Suprapubic skin (tissue), 4 donors: ENCODE measurements around the gene CMBL. TPM values are rescaled to one million over a fixed set of nuclear protein-coding genes. Genes with fewer than 3 reads are reported as not detected.

Experiments used
- DNase-seq, 2 donors: peaks; one replicate each; pipeline ENCODE4 v3.0.0-alpha.2; 2019; ENCODE audit warnings: low spot score in 2 of 2
- H3K27ac ChIP-seq: fragments of 200-600 bp; sonication (generic); one replicate; pipeline ENCODE4 v1.5.1; 2019
- H3K27me3 ChIP-seq: fragments of 200-600 bp; sonication (generic); one replicate; pipeline ENCODE4 v1.5.1; 2019
- H3K36me3 ChIP-seq: fragments of 200-600 bp; sonication (generic); one replicate; pipeline ENCODE4 v1.5.1; 2019
- H3K4me1 ChIP-seq: fragments of 200-600 bp; sonication (generic); one replicate; pipeline ENCODE4 v1.5.1; 2019
- H3K4me3 ChIP-seq: fragments of 200-600 bp; sonication (generic); one replicate; pipeline ENCODE4 v1.5.1; 2019; ENCODE audit warnings: mild to moderate bottlenecking
- H3K9me3 ChIP-seq: fragments of 200-600 bp; sonication (generic); one replicate; pipeline ENCODE4 v1.5.1; 2019
- CTCF ChIP-seq, 2 donors: fragments of 200-600 bp in 1 of 2; fragments of 450-650 bp in 1 of 2; sonication (generic) in 1 of 2; IDR thresholded peaks; one replicate each; pipeline ENCODE4 v1.5.1; 2016 to 2019; ENCODE audit warnings: antibody characterized with exemption in 2 of 2, mild to moderate bottlenecking in 1 of 2, moderate library complexity in 1 of 2
- EP300 ChIP-seq: sonication (generic); formaldehyde crosslinking; IDR thresholded peaks from one replicate; pipeline ENCODE4 v1.6.1; 2017; ENCODE audit warnings: antibody characterized with exemption
- POLR2A ChIP-seq, 2 donors: fragments of 450-650 bp; IDR thresholded peaks; one replicate each; pipeline ENCODE4 v1.6.1; 2017; ENCODE audit warnings: antibody characterized with exemption in 2 of 2, mild to moderate bottlenecking in 2 of 2, moderate library complexity in 2 of 2
- POLR2AphosphoS5 ChIP-seq, 3 donors: sonication (generic); formaldehyde crosslinking; IDR thresholded peaks; one replicate each; pipeline ENCODE4 v1.6.1; 2017; ENCODE audit warnings: antibody characterized with exemption in 3 of 3
- WGBS: methylation state at CpG from one replicate; pipeline ENCODE4 v1.1.5; 2018; 5-methylcytosine and 5-hydroxymethylcytosine counted together
- total RNA-seq, 4 donors: library from RNA; depleted of rRNA; stranded (reverse); fragments of >200 nt; gene quantifications; one replicate each; pipeline ENCODE4 v1.1.0, GENCODE V29; 2016

The CMBL gene
- total RNA-seq, 4 donors from 2014 or later, result 0.93 to 4.8 (median 2.7) TPM

DNA sequence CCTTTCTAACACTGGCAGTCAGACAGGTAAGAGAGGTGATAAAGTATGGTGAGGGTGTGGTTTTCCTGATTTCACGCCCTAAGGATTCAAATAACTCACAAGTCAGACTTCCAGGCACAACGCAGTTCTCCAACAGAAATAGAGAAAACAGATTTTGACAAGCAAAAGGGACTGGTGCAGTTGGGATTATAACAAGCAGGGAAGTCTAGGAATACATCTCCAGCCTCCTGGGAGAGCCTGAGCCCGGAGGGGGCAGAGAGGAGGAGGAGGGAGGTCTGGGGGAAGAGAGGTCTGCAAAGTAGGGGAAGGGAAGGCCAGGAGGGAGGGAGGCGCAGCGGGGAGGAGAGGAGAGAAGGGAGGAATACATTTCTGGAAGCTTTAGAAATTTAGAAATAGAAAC is 1.6 kb downstream of the CMBL start:
- H3K27ac ChIP-seq, result no peak overlapping the region
- H3K36me3 ChIP-seq, result no peaks in the 10 kb centered on the region
- H3K27me3 ChIP-seq, result no peaks in the 10 kb centered on the region
- H3K4me3 ChIP-seq, result no peak overlapping the region
- WGBS, result 54% methylated on average over 5 of the region's 5 CpGs
- DNase-seq, result no peak
- peaks cover 30% of the 10 kb centered on the region for H3K4me1 ChIP-seq
- TF ChIP-seq CTCF (IDR thresholded peaks at IDR 0.05) (no peak), EP300 (no peak), POLR2AphosphoS5 (IDR thresholded peaks at IDR 0.05) (no peak), POLR2A (IDR thresholded peaks at IDR 0.05) (no peak)
- H3K9me3 ChIP-seq, result no peaks in the 10 kb centered on the region

- peaks cover 21% of the 10 kb centered on the region for H3K4me1 ChIP-seq
- WGBS, result 85% methylated on average over 5 of the region's 5 CpGs
- H3K4me3 ChIP-seq, result no peak overlapping the region
- H3K36me3 ChIP-seq, result no peaks in the 10 kb centered on the region
- no peak for DNase-seq
- no peak overlapping the region for H3K27ac ChIP-seq
- no peak for TF ChIP-seq EP300
- H3K27me3 ChIP-seq, result no peaks in the 10 kb centered on the region
- H3K9me3 ChIP-seq, result no peaks in the 10 kb centered on the region
Observed at GRCh38 chr5:10304932-10305331, 2.8 kb downstream of the CMBL start.

DNA sequence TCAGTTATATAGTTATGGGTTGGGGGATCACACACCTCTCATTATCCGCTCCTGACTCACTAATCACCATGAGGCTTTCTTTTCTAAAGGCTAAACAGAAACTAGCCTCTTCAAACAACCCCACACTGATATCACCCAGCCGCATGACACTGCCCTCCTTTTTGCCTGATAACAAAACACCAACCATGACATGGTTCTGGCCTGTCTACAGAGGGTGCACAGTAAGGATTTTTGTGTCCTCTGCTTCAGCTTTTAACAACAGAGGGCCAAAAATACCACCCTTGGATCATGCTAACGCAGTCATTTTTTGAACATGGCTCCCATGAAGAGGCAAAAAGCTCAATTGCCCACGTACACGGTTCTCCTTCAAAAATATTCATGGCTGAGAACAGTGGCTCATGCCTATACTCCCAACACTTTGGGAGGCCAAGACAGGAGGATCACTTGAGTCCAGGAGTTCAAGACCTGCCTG is 4.0 kb downstream of the CMBL start:
- WGBS, result 90% methylated on average over 5 of the region's 5 CpGs
- no peak for DNase-seq
- no peak overlapping the region for H3K4me3 ChIP-seq
- H3K4me1 ChIP-seq, result peaks cover 19% of the 10 kb centered on the region
- no peak overlapping the region for H3K27ac ChIP-seq
- H3K27me3 ChIP-seq, result no peaks in the 10 kb centered on the region
- H3K9me3 ChIP-seq, result no peaks in the 10 kb centered on the region
- no peaks in the 10 kb centered on the region for H3K36me3 ChIP-seq
- TF ChIP-seq POLR2A (IDR thresholded peaks at IDR 0.05), result no peak
- no peak for TF ChIP-seq CTCF (IDR thresholded peaks at IDR 0.05)
- no peak for TF ChIP-seq POLR2AphosphoS5 (IDR thresholded peaks at IDR 0.05)
- TF ChIP-seq EP300, result no peak

- Histone ChIP-seq H3K4me1 (peaks cover 19% of the 10 kb centered on the region), H3K9me3 (no peaks in the 10 kb centered on the region), H3K27me3 (no peaks in the 10 kb centered on the region), H3K4me3 (no peak overlapping the region), H3K27ac (no peak overlapping the region), H3K36me3 (no peaks in the 10 kb centered on the region)
- WGBS, result 82% methylated on average over 2 of the region's 2 CpGs
- no peak for DNase-seq
- no peak for TF ChIP-seq POLR2A (IDR thresholded peaks at IDR 0.05)
- TF ChIP-seq EP300, result no peak
- no peak for TF ChIP-seq CTCF (IDR thresholded peaks at IDR 0.05)
- no peak for TF ChIP-seq POLR2AphosphoS5 (IDR thresholded peaks at IDR 0.05)
Observed at GRCh38 chr5:10303201-10303600, 4.5 kb downstream of the CMBL start.

DNA sequence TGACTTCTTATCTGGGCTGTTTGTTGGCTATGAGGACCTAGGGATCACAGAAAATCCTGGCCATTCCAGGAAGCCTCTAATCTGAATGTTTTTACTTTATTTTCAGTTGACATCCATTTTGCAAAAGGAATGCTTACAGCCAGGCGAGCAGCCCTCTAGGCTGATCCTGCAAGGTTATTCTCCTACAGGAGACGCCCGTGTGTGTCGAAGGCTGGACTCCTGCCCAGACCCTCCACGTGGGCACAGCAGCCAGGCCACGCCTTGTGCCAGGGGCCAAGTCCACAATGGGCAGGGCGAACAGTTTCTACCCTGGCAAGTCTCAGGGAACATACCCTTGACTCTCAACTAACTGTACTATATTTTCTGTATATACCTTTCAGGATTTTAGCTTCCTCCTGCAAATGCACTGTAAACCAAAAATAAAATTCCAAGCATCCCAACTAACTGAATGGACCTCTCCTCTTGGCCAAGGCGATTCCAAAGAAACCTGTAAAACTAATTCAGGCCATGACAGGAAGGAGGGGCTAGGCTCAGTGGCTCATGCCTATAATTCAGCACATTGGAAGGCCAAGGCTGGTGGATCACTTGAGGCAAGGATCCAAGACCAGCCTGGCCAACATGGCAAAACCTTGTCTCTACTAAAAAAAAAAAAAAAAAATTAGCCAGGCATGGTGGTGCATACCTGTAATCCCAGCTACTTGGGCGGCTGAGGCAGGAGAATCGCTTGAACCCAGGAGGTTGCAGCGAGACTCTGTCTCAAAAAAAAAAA is 5.7 kb downstream of the CMBL start:
- 53% methylated on average over 11 of the region's 11 CpGs for WGBS
- Histone ChIP-seq H3K27me3 (no peaks in the 10 kb centered on the region), H3K27ac (no peak overlapping the region), H3K4me1 (peaks cover 11% of the 10 kb centered on the region), H3K4me3 (no peak overlapping the region), H3K36me3 (no peaks in the 10 kb centered on the region), H3K9me3 (no peaks in the 10 kb centered on the region)
- no peak for DNase-seq
- no peak for TF ChIP-seq POLR2A (IDR thresholded peaks at IDR 0.05)
- TF ChIP-seq EP300, result no peak
- no peak for TF ChIP-seq POLR2AphosphoS5 (IDR thresholded peaks at IDR 0.05)
- TF ChIP-seq CTCF (IDR thresholded peaks at IDR 0.05), result no peak
